OCI-LY3 (cell line): ENCODE measurements around the gene NOTUM.

Experiments
- EZH2phosphoT487 ChIP-seq: fragments of 200-600 bp; shearing (Covaris generic); IDR thresholded peaks from 2 replicates; pipeline ENCODE4 v1.6.1; 2018; ENCODE audit warnings: antibody characterized with exemption, mixed run types, low read depth
- TF ChIP-seq, protein P1 (sequence below): fragments of 200-600, 300-600 bp; sonication (generic); IDR thresholded peaks from 2 replicates; pipeline ENCODE4 v1.5.1; 2014; ENCODE audit warnings: antibody characterized with exemption, low read length, low read depth

DNA sequence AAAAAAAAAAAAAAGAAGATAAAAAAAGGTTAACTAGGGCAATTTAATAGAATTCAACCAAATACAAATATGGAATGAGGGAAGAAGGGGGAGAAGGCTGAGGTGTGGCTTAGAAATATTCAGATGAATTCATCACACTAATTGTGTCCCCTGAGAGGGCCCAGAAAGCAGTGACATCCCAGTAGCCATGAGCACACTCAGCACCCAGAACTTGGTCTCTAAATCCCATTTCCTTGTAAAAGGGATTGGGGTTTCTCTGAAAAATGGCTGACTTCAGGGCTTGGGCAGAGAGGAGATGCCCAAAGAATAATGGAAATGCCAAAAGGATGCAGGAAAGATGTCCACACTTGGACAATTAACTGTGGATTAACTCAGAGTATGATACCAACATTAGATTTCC is 12.4 kb upstream of the NOTUM start:
- TF ChIP-seq, protein P1, sequence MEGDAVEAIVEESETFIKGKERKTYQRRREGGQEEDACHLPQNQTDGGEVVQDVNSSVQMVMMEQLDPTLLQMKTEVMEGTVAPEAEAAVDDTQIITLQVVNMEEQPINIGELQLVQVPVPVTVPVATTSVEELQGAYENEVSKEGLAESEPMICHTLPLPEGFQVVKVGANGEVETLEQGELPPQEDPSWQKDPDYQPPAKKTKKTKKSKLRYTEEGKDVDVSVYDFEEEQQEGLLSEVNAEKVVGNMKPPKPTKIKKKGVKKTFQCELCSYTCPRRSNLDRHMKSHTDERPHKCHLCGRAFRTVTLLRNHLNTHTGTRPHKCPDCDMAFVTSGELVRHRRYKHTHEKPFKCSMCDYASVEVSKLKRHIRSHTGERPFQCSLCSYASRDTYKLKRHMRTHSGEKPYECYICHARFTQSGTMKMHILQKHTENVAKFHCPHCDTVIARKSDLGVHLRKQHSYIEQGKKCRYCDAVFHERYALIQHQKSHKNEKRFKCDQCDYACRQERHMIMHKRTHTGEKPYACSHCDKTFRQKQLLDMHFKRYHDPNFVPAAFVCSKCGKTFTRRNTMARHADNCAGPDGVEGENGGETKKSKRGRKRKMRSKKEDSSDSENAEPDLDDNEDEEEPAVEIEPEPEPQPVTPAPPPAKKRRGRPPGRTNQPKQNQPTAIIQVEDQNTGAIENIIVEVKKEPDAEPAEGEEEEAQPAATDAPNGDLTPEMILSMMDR, result no peak
- no peak for TF ChIP-seq EZH2phosphoT487
